ENCODE measurements around the gene GGPS1.
"Not testable (repeated sequence)": the region's sequence is repeated elsewhere in the genome, so short reads cannot be mapped to it uniquely, and the experiment has no call there.

The GGPS1 gene

DNA sequence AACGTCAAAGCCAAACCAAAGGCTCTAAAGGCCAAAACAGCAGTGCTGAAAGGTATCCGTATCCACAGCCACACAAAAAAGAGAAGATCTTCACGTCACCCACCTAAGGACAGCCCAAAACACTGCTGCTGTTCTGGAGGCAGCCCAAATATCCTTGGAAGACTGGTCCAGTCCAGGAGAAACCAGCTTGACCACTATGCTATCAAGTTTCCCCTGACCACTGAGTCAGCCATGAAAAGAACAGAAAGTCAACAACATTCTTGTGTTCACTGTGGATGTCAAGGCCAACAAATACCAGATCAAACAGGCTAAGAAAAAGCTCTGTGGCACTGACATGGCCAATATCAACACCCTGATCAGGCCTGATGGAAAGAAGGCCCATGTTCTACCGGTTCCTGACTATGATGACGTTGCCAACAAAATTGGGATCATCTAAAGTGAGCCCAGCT, 32.4 kb upstream of the GGPS1 start:
- ATAC-seq (replicated peaks), result no peak
- Mint-ChIP-seq H3K27me3 (no peaks in the 10 kb centered on the region), H3K36me3 (peaks cover 10 to 14% of the 10 kb centered on the region in 2 donors), H3K4me1 (peaks cover 28 to 57% of the 10 kb centered on the region in 2 donors), H3K9me3 (peaks cover 0 to 4% of the 10 kb centered on the region in 2 donors), H3K4me3 (no peak overlapping the region), H3K27ac (no peak overlapping the region)
- DNase-seq, result no peak

DNA sequence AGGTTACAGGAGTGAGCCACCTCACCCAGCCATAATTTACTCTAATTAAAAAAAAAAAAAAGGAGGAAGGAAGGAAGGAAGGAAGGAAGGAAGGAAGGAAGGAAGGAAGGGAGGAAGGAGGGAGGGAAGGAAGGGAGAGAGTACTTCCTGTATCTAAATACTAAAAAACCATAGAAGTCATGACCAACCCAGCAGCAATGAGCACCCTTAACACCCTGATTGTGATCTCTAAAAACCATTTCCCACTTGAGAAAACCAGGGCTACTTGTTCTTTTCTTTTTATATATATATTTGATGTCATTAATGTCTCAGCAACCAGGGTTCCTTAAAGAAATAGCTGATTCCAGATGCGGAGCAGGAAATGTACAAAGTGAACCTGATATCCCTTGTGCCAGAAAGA, 31.6 kb upstream of the GGPS1 start:
- Mint-ChIP-seq H3K4me1 (peaks cover 31 to 60% of the 10 kb centered on the region in 2 donors), H3K27me3 (no peaks in the 10 kb centered on the region), H3K27ac (no peak overlapping the region), H3K4me3 (no peak overlapping the region), H3K36me3 (peaks cover 13 to 18% of the 10 kb centered on the region in 2 donors), H3K9me3 (peaks cover 0 to 4% of the 10 kb centered on the region in 2 donors)
- ATAC-seq (replicated peaks) (no peak), DNase-seq (no peak)

DNA sequence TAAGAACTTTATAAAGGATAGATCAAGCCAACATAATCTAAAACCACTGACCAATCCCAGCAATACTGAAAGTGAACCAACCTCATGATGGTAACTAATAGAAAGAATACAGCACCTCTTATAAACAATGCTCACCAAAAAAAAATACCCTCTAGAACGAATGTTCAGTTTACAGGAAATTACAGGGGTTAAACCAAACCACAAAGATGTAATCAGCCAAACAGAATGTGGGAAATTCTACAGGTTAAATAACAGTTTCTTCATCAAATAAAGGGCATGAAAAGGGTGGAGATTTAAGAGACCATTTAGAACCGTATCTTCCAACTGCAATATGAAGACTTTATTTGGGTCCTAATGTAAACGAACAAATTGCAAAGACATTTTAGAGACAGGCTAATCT, 30.8 kb upstream of the GGPS1 start:
- Mint-ChIP-seq H3K9me3 (peaks cover 0 to 4% of the 10 kb centered on the region in 2 donors), H3K36me3 (peaks cover 14 to 20% of the 10 kb centered on the region in 2 donors), H3K4me3 (no peak overlapping the region), H3K4me1 (peaks cover 30 to 55% of the 10 kb centered on the region in 2 donors), H3K27me3 (no peaks in the 10 kb centered on the region), H3K27ac (peak overlapping the region; percentile 60)
- no peak for DNase-seq
- ATAC-seq (replicated peaks), result peak; percentile 79 to 81

DNA sequence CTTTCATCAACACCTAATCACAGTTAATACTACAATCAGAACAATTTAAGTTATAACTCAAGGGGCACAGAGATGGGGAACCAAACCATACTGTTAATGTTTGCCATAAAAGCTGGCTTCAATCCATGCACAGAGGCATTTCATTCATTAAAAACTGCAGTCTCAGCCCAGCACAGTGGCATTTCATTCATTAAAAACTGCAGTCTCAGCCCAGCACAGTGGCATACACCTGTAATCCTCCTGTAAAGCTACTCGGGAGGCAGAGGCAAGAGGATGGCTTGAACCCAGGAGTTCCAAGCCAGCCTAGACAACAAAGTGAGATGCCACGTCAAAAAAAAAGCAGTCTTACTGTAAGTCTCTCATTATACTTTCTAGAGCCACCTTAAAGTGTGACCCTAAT, 29.6 kb upstream of the GGPS1 start:
- peaks cover 27 to 56% of the 10 kb centered on the region in 2 donors for H3K4me1 Mint-ChIP-seq
- peaks cover 0 to 4% of the 10 kb centered on the region in 2 donors for H3K9me3 Mint-ChIP-seq
- ATAC-seq (replicated peaks) (no peak), DNase-seq (no peak)
- peaks cover 16 to 24% of the 10 kb centered on the region in 2 donors for H3K36me3 Mint-ChIP-seq
- no peak overlapping the region for H3K4me3 Mint-ChIP-seq
- H3K27ac Mint-ChIP-seq, result no peak overlapping the region
- no peaks in the 10 kb centered on the region for H3K27me3 Mint-ChIP-seq

DNA sequence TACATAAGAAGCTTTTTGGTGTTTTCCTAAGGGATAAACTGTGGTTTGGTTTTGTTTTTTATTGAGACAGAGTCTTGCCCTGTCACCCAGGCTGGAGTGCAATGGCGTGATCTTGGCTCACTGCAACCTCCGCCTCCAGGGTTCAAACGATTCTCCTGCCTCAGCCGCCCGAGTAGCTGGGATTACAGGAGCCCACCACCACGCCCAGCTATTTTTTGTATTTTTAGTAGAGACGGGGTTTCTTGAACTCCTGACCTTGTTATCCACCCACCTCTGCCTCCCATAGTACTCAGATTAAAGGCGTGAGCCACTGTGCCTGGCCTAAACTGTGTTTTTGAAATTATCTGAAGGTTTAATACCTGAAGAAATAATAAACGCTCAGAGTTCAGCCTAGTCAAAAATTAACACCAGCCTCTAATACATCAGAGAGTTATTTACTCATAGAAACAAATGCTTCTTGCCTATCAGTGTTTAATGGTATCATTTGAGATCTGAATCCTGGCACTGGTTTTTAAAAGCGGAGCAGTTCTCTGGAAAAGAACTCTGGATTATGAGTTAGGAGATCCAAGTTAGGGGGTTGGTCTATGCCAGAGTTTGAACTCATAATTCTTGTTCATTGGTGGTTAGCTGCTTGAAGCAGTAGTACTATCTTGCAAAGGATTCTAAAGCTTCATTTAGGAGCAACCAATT, 29.1 kb upstream of the GGPS1 start:
- Mint-ChIP-seq H3K4me1 (peaks cover 27 to 58% of the 10 kb centered on the region in 2 donors), H3K4me3 (no peak overlapping the region), H3K9me3 (peaks cover 0 to 4% of the 10 kb centered on the region in 2 donors), H3K36me3 (peaks cover 16 to 24% of the 10 kb centered on the region in 2 donors), H3K27ac (no peak overlapping the region), H3K27me3 (no peaks in the 10 kb centered on the region)
- no peak for ATAC-seq (replicated peaks)
- no peak for DNase-seq

DNA sequence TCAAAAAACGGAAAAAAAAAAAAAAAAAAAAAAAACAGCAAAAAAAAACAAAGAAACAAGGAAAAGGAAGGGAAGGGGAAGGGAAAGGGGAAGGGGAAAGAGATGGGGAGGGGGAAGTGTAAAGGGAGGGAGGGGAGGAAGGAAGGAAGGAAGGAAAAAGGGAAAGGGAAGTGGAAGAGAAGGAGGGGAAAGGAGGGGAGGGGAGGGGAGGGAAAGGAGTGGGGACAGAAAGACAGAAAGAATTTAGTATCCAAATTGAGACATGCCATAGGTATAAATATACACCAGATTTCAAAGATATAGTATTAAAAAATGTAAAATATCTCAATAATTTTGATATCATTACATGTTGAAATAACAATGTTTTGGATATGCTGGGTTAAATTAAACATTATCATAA, 26.2 kb upstream of the GGPS1 start:
- peaks cover 34 to 74% of the 10 kb centered on the region in 2 donors for H3K4me1 Mint-ChIP-seq
- no peak for DNase-seq
- H3K9me3 Mint-ChIP-seq, result peaks cover 0 to 1% of the 10 kb centered on the region in 2 donors
- no peak for ATAC-seq (replicated peaks)
- H3K36me3 Mint-ChIP-seq, result peaks cover 13 to 18% of the 10 kb centered on the region in 2 donors
- H3K4me3 Mint-ChIP-seq, result no peak overlapping the region
- H3K27ac Mint-ChIP-seq, result no peak overlapping the region
- H3K27me3 Mint-ChIP-seq, result no peaks in the 10 kb centered on the region

DNA sequence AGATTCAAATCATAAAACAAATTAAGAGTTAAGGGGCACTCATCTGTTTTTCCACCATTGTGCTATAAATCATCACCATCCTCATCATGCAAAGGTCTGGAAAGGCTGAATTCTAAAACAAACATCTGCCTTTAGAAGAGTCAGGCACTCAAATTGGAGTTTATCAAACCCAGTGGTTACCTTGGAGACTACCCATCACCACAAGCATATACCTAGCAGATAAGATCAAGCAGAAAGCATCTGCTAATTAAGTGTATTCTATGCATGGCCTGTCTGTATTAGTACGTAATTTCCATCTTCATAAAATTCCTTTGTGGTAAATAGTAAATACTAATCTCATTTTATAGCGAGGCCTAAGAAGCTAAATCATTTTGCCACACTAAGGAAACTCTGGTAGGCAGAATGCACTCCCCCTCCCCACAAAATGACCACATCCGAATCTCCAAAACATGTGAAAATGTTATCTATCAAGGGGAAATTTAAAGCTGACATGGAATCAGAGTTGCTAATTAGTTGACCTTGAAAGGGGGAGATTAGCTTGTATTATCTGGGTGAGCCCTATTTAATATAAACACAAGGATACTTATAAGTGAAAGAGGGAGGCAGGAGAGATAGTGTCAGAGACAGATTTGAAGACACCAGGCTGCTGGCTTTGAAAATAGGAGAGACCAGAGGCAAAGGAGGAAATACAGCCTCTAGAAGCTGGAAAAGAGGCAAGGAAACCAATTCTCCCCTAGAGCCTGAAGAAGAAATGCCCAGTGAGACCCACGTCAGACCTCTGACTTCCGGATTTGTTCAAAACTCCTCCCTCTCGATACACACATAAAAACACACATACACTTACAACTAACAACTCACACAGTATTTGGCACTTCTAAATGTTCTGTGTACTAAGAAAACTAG, 23.6 kb upstream of the GGPS1 start:
- H3K36me3 Mint-ChIP-seq, result peaks cover 7 to 18% of the 10 kb centered on the region in 2 donors
- no peaks in the 10 kb centered on the region for H3K9me3 Mint-ChIP-seq
- H3K27me3 Mint-ChIP-seq, result no peaks in the 10 kb centered on the region
- peak; percentile 41 to 61 for ATAC-seq (replicated peaks)
- no peak overlapping the region for H3K4me3 Mint-ChIP-seq
- H3K4me1 Mint-ChIP-seq, result peaks cover 25 to 65% of the 10 kb centered on the region in 2 donors
- no peak for DNase-seq
- peak overlapping the region; percentile 31 for H3K27ac Mint-ChIP-seq

DNA sequence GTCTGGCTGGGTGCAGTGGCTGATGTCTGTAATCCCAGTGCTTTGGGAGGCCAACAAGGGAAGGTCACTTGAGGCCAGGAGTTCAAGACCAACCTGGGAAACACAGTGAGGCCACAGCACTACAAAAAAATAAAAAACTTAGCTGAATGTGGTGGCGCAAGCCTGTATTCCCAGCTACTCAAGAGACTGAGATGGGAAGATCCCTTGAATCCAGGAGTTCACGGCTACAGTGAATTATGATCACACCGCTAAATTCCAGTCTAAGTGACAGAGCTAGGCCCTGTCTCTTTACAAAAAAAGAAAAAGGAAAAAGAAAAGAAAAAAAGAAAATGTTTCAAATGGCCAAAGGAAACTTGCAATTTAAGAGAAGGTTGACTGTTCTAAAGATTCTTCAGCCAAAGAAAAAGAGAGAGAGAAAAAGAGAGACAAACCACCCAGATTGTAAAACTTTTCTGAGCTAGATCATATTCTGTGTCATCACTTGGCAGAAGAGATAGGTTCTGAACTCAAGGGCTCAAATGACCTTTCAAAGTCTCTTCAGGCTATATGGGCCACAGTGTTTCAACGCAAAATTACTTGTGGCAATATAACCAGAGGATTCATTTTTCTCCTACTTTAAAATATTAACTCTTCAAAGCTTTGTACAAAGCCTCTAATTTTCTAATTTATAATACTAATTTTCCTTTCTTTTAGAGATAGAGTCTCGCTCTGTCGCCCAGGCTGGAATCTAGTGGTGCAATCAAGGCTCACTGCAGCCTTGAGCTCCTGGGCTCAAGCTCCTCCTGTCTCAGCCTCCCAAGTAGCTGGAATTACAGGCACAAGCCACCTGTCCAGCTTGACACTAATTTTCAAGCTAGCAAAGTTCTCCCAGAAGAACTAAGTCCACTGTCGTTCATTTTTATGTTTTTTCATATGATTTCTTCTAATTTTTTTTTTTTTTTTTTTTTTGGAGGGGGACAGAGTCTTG, 20.9 kb upstream of the GGPS1 start:
- no peak for ATAC-seq (replicated peaks)

DNA sequence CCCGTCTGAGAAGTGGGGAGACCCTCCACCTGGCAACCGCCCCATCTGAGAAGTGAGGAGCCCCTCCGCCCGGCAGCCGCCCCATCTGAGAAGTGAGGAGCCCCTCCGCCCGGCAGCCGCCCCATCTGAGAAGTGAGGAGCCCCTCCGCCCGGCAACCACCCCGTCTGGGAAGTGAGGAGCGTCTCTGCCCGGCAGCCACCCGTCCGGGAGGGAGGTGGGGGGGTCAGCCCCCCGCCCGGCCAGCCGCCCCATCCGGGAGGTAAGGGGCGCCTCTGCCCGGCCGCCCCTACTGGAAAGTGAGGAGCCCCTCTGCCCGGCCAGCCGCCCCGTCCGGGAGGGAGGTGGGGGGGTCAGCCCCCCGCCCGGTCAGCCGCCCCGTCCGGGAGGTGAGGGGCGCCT, 19.2 kb upstream of the GGPS1 start:
- peaks cover 30 to 68% of the 10 kb centered on the region in 2 donors for H3K4me1 Mint-ChIP-seq
- ATAC-seq (replicated peaks); H3K9me3 Mint-ChIP-seq; H3K27ac Mint-ChIP-seq; DNase-seq; H3K4me3 Mint-ChIP-seq; H3K27me3 Mint-ChIP-seq: not testable (repeated sequence)
- H3K36me3 Mint-ChIP-seq, result peaks cover 4 to 19% of the 10 kb centered on the region in 2 donors

More for the DNA sequence above, 20.9 kb upstream of the GGPS1 start:
- peaks cover 25 to 60% of the 10 kb centered on the region in 2 donors for H3K4me1 Mint-ChIP-seq
- DNase-seq, result no peak
- H3K9me3 Mint-ChIP-seq, result no peaks in the 10 kb centered on the region
- no peaks in the 10 kb centered on the region for H3K27me3 Mint-ChIP-seq
- peak overlapping the region; percentile 59 for H3K27ac Mint-ChIP-seq
- H3K36me3 Mint-ChIP-seq, result peaks cover 6 to 19% of the 10 kb centered on the region in 2 donors
- no peak overlapping the region for H3K4me3 Mint-ChIP-seq

DNA sequence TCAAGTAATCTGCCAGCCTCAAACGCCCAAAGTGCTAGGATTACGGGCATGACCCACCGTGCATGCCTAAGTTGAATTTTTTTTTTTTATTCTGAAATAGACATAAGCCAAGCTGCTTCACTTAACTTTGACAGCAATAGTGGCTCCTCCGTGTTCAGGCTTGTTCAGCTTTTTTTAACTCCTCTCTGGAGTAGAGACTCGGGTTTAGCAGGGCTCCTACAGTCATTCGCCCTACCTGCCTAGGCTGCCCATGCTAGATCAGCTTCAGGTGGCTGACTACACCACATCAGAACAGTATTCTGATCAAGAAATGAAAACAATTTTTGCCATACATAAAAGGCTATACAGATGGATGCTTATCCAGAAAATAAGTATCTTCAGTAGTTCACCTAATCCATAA, 15.1 kb upstream of the GGPS1 start:
- no peaks in the 10 kb centered on the region for H3K27me3 Mint-ChIP-seq
- peaks cover 4 to 14% of the 10 kb centered on the region in 2 donors for H3K36me3 Mint-ChIP-seq
- DNase-seq (no peak), ATAC-seq (replicated peaks) (no peak)
- H3K4me3 Mint-ChIP-seq, result no peak overlapping the region
- H3K4me1 Mint-ChIP-seq, result peaks cover 25 to 51% of the 10 kb centered on the region in 2 donors
- H3K9me3 Mint-ChIP-seq, result no peaks in the 10 kb centered on the region
- H3K27ac Mint-ChIP-seq, result peak overlapping the region; percentile 4

DNA sequence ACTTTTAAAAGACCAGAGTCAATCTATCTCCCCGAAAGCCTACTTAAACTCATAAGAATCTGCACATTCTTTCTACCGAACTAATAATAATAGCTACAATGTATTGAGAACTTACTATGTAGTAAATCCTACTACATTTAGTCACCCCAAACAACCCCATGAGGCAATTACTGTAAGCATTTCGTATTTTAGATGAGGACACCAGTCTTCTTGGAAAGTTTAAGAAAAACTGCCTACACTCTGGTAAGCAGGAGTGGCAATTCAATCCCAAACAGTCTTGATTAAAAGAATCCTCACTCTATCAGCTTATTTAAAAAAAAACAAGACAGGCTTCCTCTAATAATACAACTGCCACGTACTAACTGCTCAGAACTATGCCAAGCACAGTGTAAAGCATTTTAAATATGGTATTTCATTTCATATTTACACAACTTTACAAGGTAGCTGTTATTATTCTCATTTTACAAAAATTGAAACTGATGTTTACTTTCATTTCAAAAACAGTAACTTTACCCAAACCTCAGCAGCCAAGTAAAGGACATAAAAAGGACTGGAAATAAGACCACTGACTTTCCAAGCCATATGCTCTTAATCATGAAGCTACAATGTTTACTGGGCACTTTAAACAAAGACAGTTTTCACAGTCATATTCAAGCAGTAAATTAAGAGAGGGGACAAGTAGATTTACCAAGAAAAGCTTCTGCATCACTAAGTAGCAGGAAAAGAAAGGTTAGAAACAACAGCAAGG, 14.3 kb upstream of the GGPS1 start:
- no peak overlapping the region for H3K27ac Mint-ChIP-seq
- ATAC-seq (replicated peaks), result no peak
- DNase-seq, result no peak
- no peak overlapping the region for H3K4me3 Mint-ChIP-seq
- no peaks in the 10 kb centered on the region for H3K9me3 Mint-ChIP-seq
- peaks cover 27 to 55% of the 10 kb centered on the region in 2 donors for H3K4me1 Mint-ChIP-seq
- no peaks in the 10 kb centered on the region for H3K27me3 Mint-ChIP-seq
- peaks cover 12 to 19% of the 10 kb centered on the region in 2 donors for H3K36me3 Mint-ChIP-seq

DNA sequence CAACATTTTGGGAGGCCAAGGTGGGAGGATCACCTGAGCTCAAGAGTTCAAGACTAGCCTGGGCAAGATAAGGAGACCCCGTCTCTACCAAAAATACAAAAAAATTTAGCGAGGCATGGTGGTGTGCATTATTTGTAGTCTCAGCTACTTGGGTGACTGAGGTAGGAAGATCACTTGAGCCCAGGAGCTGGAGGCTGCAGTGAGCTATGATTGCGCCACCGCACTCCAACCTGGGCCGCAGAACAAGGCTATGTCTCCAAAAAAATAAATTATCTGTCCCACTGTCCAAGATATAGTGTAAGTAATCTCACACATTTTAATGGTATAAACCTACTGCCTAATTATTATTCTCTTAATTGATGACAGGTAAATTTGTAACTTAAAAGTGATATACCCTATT, 13.2 kb upstream of the GGPS1 start:
- no peak overlapping the region for H3K27ac Mint-ChIP-seq
- DNase-seq (no peak), ATAC-seq (replicated peaks) (no peak)
- H3K4me1 Mint-ChIP-seq, result peaks cover 27 to 64% of the 10 kb centered on the region in 2 donors
- H3K4me3 Mint-ChIP-seq, result no peak overlapping the region
- H3K36me3 Mint-ChIP-seq, result peaks cover 17 to 26% of the 10 kb centered on the region in 2 donors
- H3K9me3 Mint-ChIP-seq, result no peaks in the 10 kb centered on the region
- H3K27me3 Mint-ChIP-seq, result no peaks in the 10 kb centered on the region

DNA sequence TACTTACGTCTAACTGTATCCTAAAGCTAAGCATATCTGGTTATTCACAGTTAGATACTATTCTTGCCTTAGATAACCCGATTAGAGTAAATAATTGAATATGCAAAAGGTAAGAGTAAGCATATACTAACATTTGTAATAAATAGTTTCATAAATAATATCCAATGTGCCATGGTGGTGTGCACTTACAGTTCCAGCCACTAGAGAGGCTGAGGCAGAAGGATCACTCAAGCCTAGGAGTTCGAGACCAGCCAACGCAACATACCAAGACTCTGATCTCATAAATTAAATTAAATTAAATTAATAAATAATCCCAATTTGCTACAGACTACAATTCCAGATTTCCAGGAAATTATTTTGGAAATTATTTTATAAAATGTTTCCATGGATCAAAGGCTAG, 12.6 kb upstream of the GGPS1 start:
- DNase-seq (no peak), ATAC-seq (replicated peaks) (no peak)
- no peaks in the 10 kb centered on the region for H3K27me3 Mint-ChIP-seq
- H3K4me3 Mint-ChIP-seq, result no peak overlapping the region
- H3K9me3 Mint-ChIP-seq, result no peaks in the 10 kb centered on the region
- H3K27ac Mint-ChIP-seq, result no peak overlapping the region
- peaks cover 33 to 67% of the 10 kb centered on the region in 2 donors for H3K4me1 Mint-ChIP-seq
- H3K36me3 Mint-ChIP-seq, result peaks cover 22 to 32% of the 10 kb centered on the region in 2 donors
